G401 (cell line): ENCODE measurements around the gene TUBGCP2. TPM values are rescaled to one million over a fixed set of nuclear protein-coding genes. Genes with fewer than 3 reads are reported as not detected.

Experiments used
- DNase-seq: peaks from one replicate; pipeline ENCODE4 v3.0.0-alpha.2; 2015; ENCODE audit warnings: low spot score
- in situ Hi-C: cut with HindIII; loops from 2 replicates; pipeline ENCODE4 v1.10.0; 2016; ENCODE audit warnings: low sequenced_read_pairs, mixed read lengths
- total RNA-seq: library from RNA; depleted of rRNA; stranded (reverse); fragments of >200 nt; shearing (Covaris generic); gene quantifications from 2 replicates; pipeline ENCODE4 v1.2.3, GENCODE V29; 2014

The TUBGCP2 gene
- total RNA-seq, 1 experiment from 2014 or later, result 73.3 TPM

GRCh38 chr10:133310789-133311188, 2.1 kb upstream of the TUBGCP2 start:
- in situ Hi-C loops, result no loop called here
- DNase-seq, result no peak

- in situ Hi-C loops, result no loop called here
- no peak for DNase-seq
These were observed 1.7 kb upstream of the TUBGCP2 start for GRCh38 chr10:133310399-133310755.

GRCh38 chr10:133309720-133310398, 1.2 kb upstream of the TUBGCP2 start:
- DNase-seq, result no peak
- in situ Hi-C loops, result no loop called here

GRCh38 chr10:133309100-133309719, 538 bp upstream of the TUBGCP2 start:
- in situ Hi-C loops, result no loop called here
- peak; percentile 90 for DNase-seq

- DNase-seq, result peak; percentile 70
- in situ Hi-C loops, result no loop called here
These were observed 774 bp downstream of the TUBGCP2 start for GRCh38 chr10:133307776-133308420.

GRCh38 chr10:133306941-133307379, 1.7 kb downstream of the TUBGCP2 start:
- in situ Hi-C loops, result no loop called here
- no peak for DNase-seq

- in situ Hi-C loops, result no loop called here
- DNase-seq, result no peak
These were observed 2.6 kb downstream of the TUBGCP2 start for GRCh38 chr10:133306097-133306476.

- in situ Hi-C loops, result no loop called here
- DNase-seq, result no peak
These were observed 5.5 kb downstream of the TUBGCP2 start for GRCh38 chr10:133303206-133303605.

GRCh38 chr10:133302230-133302629, 6.4 kb downstream of the TUBGCP2 start:
- DNase-seq, result no peak
- in situ Hi-C loops, result no loop called here

GRCh38 chr10:133299738-133300137, 8.9 kb downstream of the TUBGCP2 start:
- in situ Hi-C loops, result no loop called here

GRCh38 chr10:133299224-133299623, 9.4 kb downstream of the TUBGCP2 start:
- in situ Hi-C loops, result no loop called here
- no peak for DNase-seq

More at GRCh38 chr10:133299738-133300137, 8.9 kb downstream of the TUBGCP2 start:
- no peak for DNase-seq

- in situ Hi-C loops, result no loop called here
- DNase-seq, result no peak
These were observed 10.2 kb downstream of the TUBGCP2 start for GRCh38 chr10:133298466-133298865.

- in situ Hi-C loops, result no loop called here
- no peak for DNase-seq
These were observed 11.2 kb downstream of the TUBGCP2 start for GRCh38 chr10:133297504-133297903.

- in situ Hi-C loops, result no loop called here
- no peak for DNase-seq
These were observed 13.0 kb downstream of the TUBGCP2 start for GRCh38 chr10:133295426-133296320.

GRCh38 chr10:133294189-133294588, 14.5 kb downstream of the TUBGCP2 start:
- in situ Hi-C loops, result no loop called here
- no peak for DNase-seq

- in situ Hi-C loops, result no loop called here
- DNase-seq, result no peak
These were observed 14.9 kb downstream of the TUBGCP2 start for GRCh38 chr10:133293810-133294119.

- no peak for DNase-seq
- in situ Hi-C loops, result no loop called here
These were observed 15.5 kb downstream of the TUBGCP2 start for GRCh38 chr10:133292919-133293809.

- in situ Hi-C loops, result no loop called here
- no peak for DNase-seq
These were observed 18.9 kb downstream of the TUBGCP2 start for GRCh38 chr10:133289761-133290160.
